ENCODE measurements around the gene SSBP3.

The SSBP3 gene

GRCh38 chr1:54398963-54399528 lies 7.1 kb downstream of the SSBP3 start:
- Histone ChIP-seq H3K9ac (ENCODE audit: low read length) (no peak overlapping the region), H3K14ac (ENCODE audit: low read length in 2 of 2) (no peak overlapping the region), H4K91ac (ENCODE audit: low read length) (no peak overlapping the region), H2BK12ac (ENCODE audit: low read length in 2 of 2) (no peak overlapping the region), H3K4ac (ENCODE audit: low read depth in 1 of 2, low read length in 2 of 2) (no peak overlapping the region), H3K4me1 (ENCODE audit: control insufficient read depth, insufficient read depth, low read depth, low read length) (peaks cover 11% of the 10 kb centered on the region), H2BK15ac (ENCODE audit: low read depth, poor library complexity, severe bottlenecking) (no peak overlapping the region), H2AFZ (ENCODE audit: low read depth, low read length) (no peak overlapping the region), H2BK5ac (ENCODE audit: low read depth, low read length, poor library complexity, severe bottlenecking) (no peak overlapping the region), H3K4me3 (ENCODE audit: insufficient read depth in 1 of 2, low read depth in 1 of 2, low read length in 2 of 2) (no peak overlapping the region), H3K23ac (ENCODE audit: low read length in 2 of 2) (no peak overlapping the region), H3K27ac (ENCODE audit: low read length, poor library complexity, severe bottlenecking) (no peak overlapping the region), H2BK120ac (ENCODE audit: low read depth, low read length) (no peak overlapping the region), H3K27me3 (ENCODE audit: control insufficient read depth in 1 of 2, insufficient read depth in 1 of 2, low read length in 2 of 2) (no peaks in the 10 kb centered on the region), H2AK5ac (ENCODE audit: low read length, severe bottlenecking) (no peak overlapping the region), H3K79me1 (replicated peaks; ENCODE audit: low read length, poor library complexity, severe bottlenecking) (peaks cover 45% of the 10 kb centered on the region), H3K9me3 (ENCODE audit: control insufficient read depth, low read length) (no peaks in the 10 kb centered on the region), H3K4me2 (ENCODE audit: low read length, poor library complexity, severe bottlenecking) (no peak overlapping the region), H3K36me3 (ENCODE audit: control insufficient read depth in 1 of 2, insufficient read depth in 2 of 2, low read depth in 1 of 2, low read length in 2 of 2) (peaks cover 40 to 75% of the 10 kb centered on the region in 2 experiments), H3K18ac (ENCODE audit: low read depth in 1 of 2, low read length in 2 of 2) (no peak overlapping the region), H4K8ac (ENCODE audit: low read length) (no peak overlapping the region)
- no peak for DNase-seq
- WGBS, result 97% methylated on average over 9 of the region's 9 CpGs

GRCh38 chr1:54397980-54398379 lies 8.2 kb downstream of the SSBP3 start:
- Histone ChIP-seq H3K23ac (ENCODE audit: low read length in 2 of 2) (no peak overlapping the region), H2BK12ac (ENCODE audit: low read length in 2 of 2) (no peak overlapping the region), H2AFZ (ENCODE audit: low read depth, low read length) (no peak overlapping the region), H3K9me3 (ENCODE audit: control insufficient read depth, low read length) (no peaks in the 10 kb centered on the region), H3K27ac (ENCODE audit: low read length, poor library complexity, severe bottlenecking) (no peak overlapping the region), H2BK5ac (ENCODE audit: low read depth, low read length, poor library complexity, severe bottlenecking) (no peak overlapping the region), H4K91ac (ENCODE audit: low read length) (no peak overlapping the region), H2AK5ac (ENCODE audit: low read length, severe bottlenecking) (no peak overlapping the region), H3K9ac (ENCODE audit: low read length) (no peak overlapping the region), H3K4me3 (ENCODE audit: insufficient read depth in 1 of 2, low read depth in 1 of 2, low read length in 2 of 2) (no peak overlapping the region), H3K27me3 (ENCODE audit: control insufficient read depth in 1 of 2, insufficient read depth in 1 of 2, low read length in 2 of 2) (no peaks in the 10 kb centered on the region), H3K4me1 (ENCODE audit: control insufficient read depth, insufficient read depth, low read depth, low read length) (peaks cover 8% of the 10 kb centered on the region), H2BK120ac (ENCODE audit: low read depth, low read length) (no peak overlapping the region), H3K4me2 (ENCODE audit: low read length, poor library complexity, severe bottlenecking) (no peak overlapping the region), H4K8ac (ENCODE audit: low read length) (no peak overlapping the region), H3K14ac (ENCODE audit: low read length in 2 of 2) (no peak overlapping the region), H3K4ac (ENCODE audit: low read depth in 1 of 2, low read length in 2 of 2) (no peak overlapping the region), H2BK15ac (ENCODE audit: low read depth, poor library complexity, severe bottlenecking) (no peak overlapping the region), H3K36me3 (ENCODE audit: control insufficient read depth in 1 of 2, insufficient read depth in 2 of 2, low read depth in 1 of 2, low read length in 2 of 2) (peaks cover 45 to 78% of the 10 kb centered on the region in 2 experiments), H3K79me1 (replicated peaks; ENCODE audit: low read length, poor library complexity, severe bottlenecking) (peaks cover 51% of the 10 kb centered on the region), H3K18ac (ENCODE audit: low read depth in 1 of 2, low read length in 2 of 2) (no peak overlapping the region)
- no peak for DNase-seq
- WGBS, result no CpG with 5 or more reads among the region's 3 CpGs

- Histone ChIP-seq H4K8ac (ENCODE audit: low read length) (no peak overlapping the region), H3K23ac (ENCODE audit: low read length in 2 of 2) (peak overlapping the region in 1 of 2 experiments; percentile 87), H3K36me3 (ENCODE audit: control insufficient read depth in 1 of 2, insufficient read depth in 2 of 2, low read depth in 1 of 2, low read length in 2 of 2) (peaks cover 51 to 78% of the 10 kb centered on the region in 2 experiments), H3K27ac (ENCODE audit: low read length, poor library complexity, severe bottlenecking) (no peak overlapping the region), H3K4me1 (ENCODE audit: control insufficient read depth, insufficient read depth, low read depth, low read length) (peaks cover 5% of the 10 kb centered on the region), H2AFZ (ENCODE audit: low read depth, low read length) (no peak overlapping the region), H2AK5ac (ENCODE audit: low read length, severe bottlenecking) (no peak overlapping the region), H3K4ac (ENCODE audit: low read depth in 1 of 2, low read length in 2 of 2) (no peak overlapping the region), H3K9ac (ENCODE audit: low read length) (no peak overlapping the region), H3K27me3 (ENCODE audit: control insufficient read depth in 1 of 2, insufficient read depth in 1 of 2, low read length in 2 of 2) (no peaks in the 10 kb centered on the region), H3K9me3 (ENCODE audit: control insufficient read depth, low read length) (no peaks in the 10 kb centered on the region), H2BK12ac (ENCODE audit: low read length in 2 of 2) (no peak overlapping the region), H2BK5ac (ENCODE audit: low read depth, low read length, poor library complexity, severe bottlenecking) (no peak overlapping the region), H3K4me2 (ENCODE audit: low read length, poor library complexity, severe bottlenecking) (no peak overlapping the region), H3K18ac (ENCODE audit: low read depth in 1 of 2, low read length in 2 of 2) (no peak overlapping the region), H4K91ac (ENCODE audit: low read length) (no peak overlapping the region), H3K79me1 (replicated peaks; ENCODE audit: low read length, poor library complexity, severe bottlenecking) (peaks cover 51% of the 10 kb centered on the region), H3K14ac (ENCODE audit: low read length in 2 of 2) (no peak overlapping the region), H2BK120ac (ENCODE audit: low read depth, low read length) (no peak overlapping the region), H3K4me3 (ENCODE audit: insufficient read depth in 1 of 2, low read depth in 1 of 2, low read length in 2 of 2) (no peak overlapping the region), H2BK15ac (ENCODE audit: low read depth, poor library complexity, severe bottlenecking) (no peak overlapping the region)
- no peak for DNase-seq
- 91% methylated on average over 4 of the region's 5 CpGs for WGBS
Observed at GRCh38 chr1:54397090-54397591, 9.1 kb downstream of the SSBP3 start.

- WGBS, result 92% methylated on average over 8 of the region's 8 CpGs
- H3K27ac ChIP-seq (ENCODE audit: low read length, poor library complexity, severe bottlenecking), result no peak overlapping the region
Observed at GRCh38 chr1:54396261-54396933, 9.8 kb downstream of the SSBP3 start.

More at GRCh38 chr1:54396261-54396933, 9.8 kb downstream of the SSBP3 start:
- Histone ChIP-seq H3K27me3 (ENCODE audit: control insufficient read depth in 1 of 2, insufficient read depth in 1 of 2, low read length in 2 of 2) (no peaks in the 10 kb centered on the region), H3K4me1 (ENCODE audit: control insufficient read depth, insufficient read depth, low read depth, low read length) (peaks cover 5% of the 10 kb centered on the region), H2BK120ac (ENCODE audit: low read depth, low read length) (no peak overlapping the region), H4K8ac (ENCODE audit: low read length) (no peak overlapping the region), H4K91ac (ENCODE audit: low read length) (no peak overlapping the region), H2BK15ac (ENCODE audit: low read depth, poor library complexity, severe bottlenecking) (no peak overlapping the region), H3K4me2 (ENCODE audit: low read length, poor library complexity, severe bottlenecking) (no peak overlapping the region), H3K18ac (ENCODE audit: low read depth in 1 of 2, low read length in 2 of 2) (no peak overlapping the region), H2BK12ac (ENCODE audit: low read length in 2 of 2) (no peak overlapping the region), H3K4me3 (ENCODE audit: insufficient read depth in 1 of 2, low read depth in 1 of 2, low read length in 2 of 2) (no peak overlapping the region), H3K36me3 (ENCODE audit: control insufficient read depth in 1 of 2, insufficient read depth in 2 of 2, low read depth in 1 of 2, low read length in 2 of 2) (peaks cover 56 to 76% of the 10 kb centered on the region in 2 experiments), H3K14ac (ENCODE audit: low read length in 2 of 2) (no peak overlapping the region), H3K79me1 (replicated peaks; ENCODE audit: low read length, poor library complexity, severe bottlenecking) (peaks cover 50% of the 10 kb centered on the region), H2BK5ac (ENCODE audit: low read depth, low read length, poor library complexity, severe bottlenecking) (no peak overlapping the region), H3K4ac (ENCODE audit: low read depth in 1 of 2, low read length in 2 of 2) (no peak overlapping the region), H3K9me3 (ENCODE audit: control insufficient read depth, low read length) (no peaks in the 10 kb centered on the region), H3K9ac (ENCODE audit: low read length) (no peak overlapping the region), H2AFZ (ENCODE audit: low read depth, low read length) (no peak overlapping the region), H2AK5ac (ENCODE audit: low read length, severe bottlenecking) (no peak overlapping the region), H3K23ac (ENCODE audit: low read length in 2 of 2) (no peak overlapping the region)
- DNase-seq, result no peak

Measured in mesenchymal stem cell (in vitro differentiated cells and primary cell).